Left ventricle myocardium inferior (tissue), 1 donor: ENCODE measurements around the gene PLCG1. TPM values are rescaled to one million over a fixed set of nuclear protein-coding genes. Genes with fewer than 3 reads are reported as not detected.

Source experiments
- DNase-seq: peaks from one replicate; pipeline ENCODE4 v3.0.0-alpha.2; 2020
- H3K27ac ChIP-seq: fragments of 200-600 bp; replicated peaks from 2 replicates; pipeline ENCODE4 v1.8.0; 2021
- H3K27me3 ChIP-seq: fragments of 200-600 bp; 2 replicates; pipeline ENCODE4 v1.8.0; 2021; ENCODE audit warnings: low read depth
- H3K36me3 ChIP-seq: fragments of 200-600 bp; 2 replicates; pipeline ENCODE4 v1.8.0; 2021
- H3K4me1 ChIP-seq: fragments of 200-600 bp; 2 replicates; pipeline ENCODE4 v1.8.0; 2021
- H3K4me3 ChIP-seq: fragments of 200-600 bp; 2 replicates; pipeline ENCODE4 v1.8.0; 2021; ENCODE audit warnings: mild to moderate bottlenecking, moderate library complexity
- H3K9me3 ChIP-seq: fragments of 200-600 bp; replicated peaks from 2 replicates; pipeline ENCODE4 v1.8.0; 2021
- intact Hi-C: fragments of 100-400 bp; cut with micrococcal nuclease; formaldehyde crosslinking; loops from one replicate; pipeline ENCODE4 v1.11.0; 2022
- total RNA-seq: library from RNA; stranded (reverse); fragmentation: NEBNext Ultra II Directional; extraction: Animal tissue kit (Norgen Biotek cat#: 25700); gene quantifications from one replicate; pipeline ENCODE4 v1.2.1, GENCODE V29; 2021
- TF ChIP-seq, protein P1 (sequence below): fragments of 200-600 bp; IDR thresholded peaks from 2 replicates; pipeline ENCODE4 v1.8.0; 2021; ENCODE audit warnings: antibody characterized with exemption, mild to moderate bottlenecking, borderline replicate concordance
- donor health status: DM: no; HTN: yes; CAD: no; lungs with severe emphysema.

Gene PLCG1
- total RNA-seq, 1 donor from 2014 or later, result 46.1 TPM

DNA sequence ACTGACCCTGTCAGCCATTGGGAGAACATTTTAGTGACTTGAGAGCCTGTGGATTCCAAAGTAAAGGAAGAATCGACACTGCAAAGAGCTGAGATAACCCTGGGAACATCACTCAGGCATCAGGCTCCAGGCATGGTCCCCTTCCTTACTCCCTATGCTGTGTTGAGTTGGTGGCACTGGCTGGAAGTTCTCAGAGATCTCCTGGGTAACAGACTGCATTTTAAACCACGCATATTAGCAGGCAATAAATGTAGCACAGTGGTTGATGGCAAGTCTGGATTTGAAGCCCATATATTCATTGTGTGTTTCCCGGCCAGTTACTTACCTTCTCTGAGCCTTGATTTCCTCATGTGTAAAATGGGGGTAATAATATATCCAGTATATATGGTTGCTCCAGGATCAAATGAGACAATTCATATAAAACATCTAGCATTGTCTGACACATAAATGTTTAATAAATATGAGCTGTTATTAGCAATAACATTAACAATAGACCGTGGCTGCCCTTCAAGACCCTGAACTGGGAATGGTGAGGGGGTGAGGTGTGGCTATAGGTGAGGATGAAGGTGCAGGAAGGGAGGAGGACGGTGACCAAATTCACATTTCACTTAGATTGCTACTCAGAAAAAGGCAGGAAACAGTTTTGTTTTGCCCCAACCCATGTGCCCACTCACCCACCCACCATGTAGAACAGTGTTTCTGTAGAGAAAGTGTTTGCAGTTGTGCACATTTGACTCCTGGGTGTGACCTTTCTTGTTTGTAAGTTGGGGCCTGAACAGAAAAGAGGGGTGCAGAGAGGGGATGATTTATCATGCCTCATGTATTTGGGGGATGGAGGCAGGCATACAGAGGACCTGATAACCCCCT lies 2.1 kb downstream of the PLCG1 start:
- H3K9me3 ChIP-seq, result no peaks in the 10 kb centered on the region
- no peaks in the 10 kb centered on the region for H3K27me3 ChIP-seq
- H3K4me3 ChIP-seq, result peak overlapping the region; percentile 77
- no peak for DNase-seq
- peak overlapping the region; percentile 99 for H3K27ac ChIP-seq
- peaks cover 93% of the 10 kb centered on the region for H3K4me1 ChIP-seq
- intact Hi-C loops, result loop anchor here (10.0 kb wide), 1 partner anchor 275 kb away; no protein-coding TSS in a partner anchor
- TF ChIP-seq, protein P1, sequence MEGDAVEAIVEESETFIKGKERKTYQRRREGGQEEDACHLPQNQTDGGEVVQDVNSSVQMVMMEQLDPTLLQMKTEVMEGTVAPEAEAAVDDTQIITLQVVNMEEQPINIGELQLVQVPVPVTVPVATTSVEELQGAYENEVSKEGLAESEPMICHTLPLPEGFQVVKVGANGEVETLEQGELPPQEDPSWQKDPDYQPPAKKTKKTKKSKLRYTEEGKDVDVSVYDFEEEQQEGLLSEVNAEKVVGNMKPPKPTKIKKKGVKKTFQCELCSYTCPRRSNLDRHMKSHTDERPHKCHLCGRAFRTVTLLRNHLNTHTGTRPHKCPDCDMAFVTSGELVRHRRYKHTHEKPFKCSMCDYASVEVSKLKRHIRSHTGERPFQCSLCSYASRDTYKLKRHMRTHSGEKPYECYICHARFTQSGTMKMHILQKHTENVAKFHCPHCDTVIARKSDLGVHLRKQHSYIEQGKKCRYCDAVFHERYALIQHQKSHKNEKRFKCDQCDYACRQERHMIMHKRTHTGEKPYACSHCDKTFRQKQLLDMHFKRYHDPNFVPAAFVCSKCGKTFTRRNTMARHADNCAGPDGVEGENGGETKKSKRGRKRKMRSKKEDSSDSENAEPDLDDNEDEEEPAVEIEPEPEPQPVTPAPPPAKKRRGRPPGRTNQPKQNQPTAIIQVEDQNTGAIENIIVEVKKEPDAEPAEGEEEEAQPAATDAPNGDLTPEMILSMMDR, result no peak
- no peaks in the 10 kb centered on the region for H3K36me3 ChIP-seq

- peak overlapping the region; percentile 77 for H3K4me3 ChIP-seq
- TF ChIP-seq, protein P1, result no peak
These were observed 3.1 kb downstream of the PLCG1 start for GRCh38 chr20:41140226-41141133.

GRCh38 chr20:41141153-41141815 lies 3.9 kb downstream of the PLCG1 start:
- H3K4me3 ChIP-seq, result peak overlapping the region; percentile 77
- peak; percentile 63 for DNase-seq
- intact Hi-C loops, result no loop called here

More at GRCh38 chr20:41140226-41141133, 3.1 kb downstream of the PLCG1 start:
- H3K4me1 ChIP-seq, result peaks cover 97% of the 10 kb centered on the region
- no peaks in the 10 kb centered on the region for H3K36me3 ChIP-seq
- no peak for DNase-seq
- no peaks in the 10 kb centered on the region for H3K9me3 ChIP-seq
- peak overlapping the region; percentile 99 for H3K27ac ChIP-seq
- H3K27me3 ChIP-seq, result no peaks in the 10 kb centered on the region
- intact Hi-C loops, result no loop called here

GRCh38 chr20:41142245-41142644 lies 4.9 kb downstream of the PLCG1 start:
- Histone ChIP-seq H3K27ac (peak overlapping the region; percentile 99), H3K4me3 (no peak overlapping the region), H3K4me1 (peaks cover 99% of the 10 kb centered on the region), H3K27me3 (no peaks in the 10 kb centered on the region), H3K9me3 (no peaks in the 10 kb centered on the region), H3K36me3 (no peaks in the 10 kb centered on the region)
- DNase-seq, result no peak
- TF ChIP-seq, protein P1, result no peak
- intact Hi-C loops, result no loop called here

More at GRCh38 chr20:41141153-41141815, 3.9 kb downstream of the PLCG1 start:
- TF ChIP-seq, protein P1, result no peak
- H3K27me3 ChIP-seq, result no peaks in the 10 kb centered on the region
- peak overlapping the region; percentile 99 for H3K27ac ChIP-seq
- no peaks in the 10 kb centered on the region for H3K36me3 ChIP-seq
- H3K9me3 ChIP-seq, result no peaks in the 10 kb centered on the region
- peaks cover 97% of the 10 kb centered on the region for H3K4me1 ChIP-seq

GRCh38 chr20:41142919-41143318 lies 5.6 kb downstream of the PLCG1 start:
- Histone ChIP-seq H3K4me1 (peaks cover 100% of the 10 kb centered on the region), H3K4me3 (no peak overlapping the region), H3K36me3 (no peaks in the 10 kb centered on the region), H3K27ac (peak overlapping the region; percentile 99), H3K27me3 (no peaks in the 10 kb centered on the region), H3K9me3 (no peaks in the 10 kb centered on the region)
- TF ChIP-seq, protein P1, result no peak
- intact Hi-C loops, result no loop called here
- no peak for DNase-seq
